T-helper 9 cell (primary cell): Measurements from ENCODE around the gene STX5.
"Not testable (repeated sequence)": the region's sequence is repeated elsewhere in the genome, so short reads cannot be mapped to it uniquely, and the experiment has no call there.

ENCODE experiments used
- DNase-seq: peaks from one replicate; pipeline ENCODE4 v3.0.0-alpha.2; 2020

Gene STX5

DNA sequence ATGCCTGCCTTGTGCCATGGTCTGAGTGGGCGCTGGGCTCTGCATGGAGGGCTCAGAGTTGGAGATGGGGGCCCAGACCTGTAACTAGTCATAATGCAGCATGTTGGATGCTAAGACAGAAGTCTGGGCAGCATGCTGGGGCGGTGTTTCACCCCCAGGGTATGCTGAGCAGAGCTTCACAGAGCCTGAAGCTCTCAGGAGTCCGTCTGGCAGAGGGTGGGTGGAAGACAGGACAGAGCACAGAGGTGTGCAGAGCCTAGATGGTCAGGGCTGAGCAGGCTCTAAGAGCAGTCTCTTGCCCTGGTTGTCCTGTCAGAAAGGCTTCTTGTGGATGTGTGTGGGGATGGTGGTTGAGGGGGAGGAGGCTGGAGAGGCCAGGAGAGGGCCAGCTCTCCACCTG lies 53.4 kb downstream of the STX5 start:
- DNase-seq: no peak

DNA sequence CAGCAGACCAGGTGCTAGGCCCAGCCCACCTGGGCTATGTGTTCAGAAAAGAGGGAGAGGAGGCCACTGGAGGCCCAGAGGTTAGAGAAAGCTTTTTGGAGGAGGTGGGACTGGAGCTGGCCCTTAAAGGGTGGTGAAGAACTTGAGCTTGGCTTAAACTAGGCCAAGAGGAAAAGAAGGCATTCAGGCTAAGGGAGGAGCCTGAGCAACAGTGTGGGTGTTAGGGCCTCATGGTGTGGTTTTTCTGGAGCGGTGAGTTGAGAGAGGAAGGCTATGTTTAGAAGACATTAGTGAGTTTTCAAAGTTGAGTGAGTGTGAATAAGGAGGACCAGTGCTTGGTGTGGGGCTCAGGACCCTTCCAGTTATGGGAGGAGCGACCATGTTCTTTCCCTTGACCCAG lies 54.5 kb downstream of the STX5 start:
- DNase-seq: no peak

DNA sequence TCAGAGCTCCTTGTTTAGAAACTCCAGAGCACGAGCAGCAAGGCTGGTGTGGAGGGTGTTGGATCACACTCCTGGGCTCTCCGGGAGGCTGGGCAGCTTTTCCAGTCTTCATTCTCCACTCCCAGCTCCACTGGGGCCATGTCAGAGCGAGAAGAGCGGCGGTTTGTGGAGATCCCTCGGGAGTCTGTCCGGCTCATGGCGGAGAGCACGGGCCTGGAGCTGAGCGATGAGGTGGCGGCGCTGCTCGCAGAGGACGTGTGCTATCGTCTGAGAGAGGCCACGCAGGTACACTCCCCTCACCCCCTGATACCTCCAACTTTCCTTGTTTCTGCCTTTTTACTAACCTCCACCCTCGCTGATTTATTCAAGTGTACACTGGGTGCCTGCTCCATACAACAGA lies 56.2 kb downstream of the STX5 start:
- DNase-seq: no peak

DNA sequence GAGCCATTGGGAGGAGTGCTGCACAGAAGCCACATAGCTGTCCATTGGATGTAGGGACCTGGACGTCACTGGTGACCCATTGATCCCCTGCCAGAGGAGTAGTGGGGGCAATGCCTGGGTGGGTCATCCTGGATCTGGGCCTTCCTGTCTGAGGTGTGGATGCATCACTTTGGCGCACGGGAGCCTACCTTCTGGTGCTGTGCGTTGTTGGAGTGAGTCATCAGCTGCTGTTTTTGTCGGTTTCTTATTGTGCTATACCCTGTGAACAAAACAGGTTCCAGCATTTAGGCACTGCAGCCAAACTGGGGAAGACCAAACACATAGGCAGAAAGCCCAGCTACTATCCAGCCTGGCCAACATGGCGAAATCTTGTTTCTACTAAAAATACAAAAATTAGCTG lies 57.4 kb downstream of the STX5 start:
- DNase-seq: no peak

DNA sequence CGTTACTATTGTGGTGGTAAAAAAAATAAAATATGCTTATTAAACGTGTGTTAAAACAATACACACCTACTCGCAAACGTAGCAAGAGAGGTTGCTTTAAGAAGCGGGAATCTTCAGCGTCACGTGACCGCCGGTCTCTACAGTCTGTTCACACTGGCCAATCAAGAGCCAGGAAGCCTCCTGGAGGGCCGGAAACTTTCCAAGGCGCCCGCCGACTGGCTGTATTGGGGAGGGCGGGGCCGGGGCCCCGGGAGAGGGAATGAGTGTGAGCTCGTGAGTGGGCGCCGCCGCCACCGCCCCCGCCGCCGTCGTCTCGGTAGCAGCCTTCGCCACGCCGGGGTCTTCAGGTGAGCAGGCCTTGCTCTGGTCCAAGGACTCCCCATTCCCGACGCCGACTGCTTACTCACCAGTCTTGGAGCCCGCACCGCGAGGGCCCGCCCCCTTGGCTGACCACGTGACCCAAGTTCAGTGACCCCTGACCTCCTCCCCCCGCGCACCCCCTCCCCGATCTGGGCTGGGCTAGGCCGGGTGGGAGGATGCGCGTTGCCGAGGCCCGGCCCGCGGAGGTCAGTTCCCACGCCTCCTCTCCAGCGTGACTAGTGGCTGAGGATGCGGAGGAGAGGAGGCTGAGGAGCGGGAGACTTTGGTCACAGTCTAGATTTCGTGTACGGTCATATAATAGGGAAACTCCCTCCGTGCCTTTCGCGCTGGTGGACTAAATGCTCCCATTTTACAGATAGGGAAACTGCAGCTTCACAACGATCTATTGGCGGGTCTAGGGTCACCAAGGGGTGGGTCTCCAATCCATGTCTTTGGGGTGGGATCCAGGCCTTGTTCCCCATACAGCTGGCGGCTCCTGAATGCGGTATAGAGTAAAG lies 60.5 kb downstream of the STX5 start, which contains the start of gene TAF6L:
TSS of gene TAF6L (plus strand) at position 253 of the 878 bp plus-strand sequence. CDS start 4,388 bp downstream, outside the sequence.
- DNase-seq: peak; percentile 86

DNA sequence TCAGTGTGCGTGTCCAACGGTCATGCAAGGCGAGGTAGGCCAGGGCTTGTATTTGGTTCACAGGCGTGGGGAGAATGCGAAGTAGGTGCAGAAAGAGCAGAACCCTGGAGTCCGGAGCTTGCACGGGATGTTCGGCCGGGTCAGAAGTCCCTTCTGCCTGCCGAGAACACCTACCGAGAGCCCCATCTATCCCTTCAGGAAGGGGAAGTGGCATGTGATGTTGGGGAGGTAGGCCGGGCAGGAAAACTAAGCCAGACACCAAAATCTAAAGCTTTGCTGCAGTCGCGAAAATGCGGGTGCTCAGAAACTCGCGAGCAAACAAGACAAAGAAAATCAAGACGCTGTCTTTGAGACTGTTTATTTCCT lies 61.1 kb downstream of the STX5 start:
- DNase-seq: no peak

DNA sequence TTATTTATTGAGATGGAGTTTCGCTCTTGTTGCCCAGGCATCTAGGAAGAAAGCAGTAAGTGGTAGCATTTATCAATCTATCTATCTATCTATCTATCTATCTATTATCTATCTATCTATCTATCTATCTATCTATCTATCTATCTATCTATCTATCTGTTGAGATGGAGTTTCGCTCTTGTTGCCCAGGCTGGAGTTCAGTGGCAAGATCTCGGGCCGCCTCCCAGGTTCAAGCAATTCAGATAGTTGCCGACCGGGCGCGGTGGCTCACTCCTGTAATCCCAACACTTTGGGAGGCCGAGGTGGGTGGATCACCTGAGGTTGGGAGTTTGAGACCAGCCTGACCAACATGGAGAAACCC lies 71.0 kb downstream of the STX5 start:
- DNase-seq: not testable (repeated sequence)

DNA sequence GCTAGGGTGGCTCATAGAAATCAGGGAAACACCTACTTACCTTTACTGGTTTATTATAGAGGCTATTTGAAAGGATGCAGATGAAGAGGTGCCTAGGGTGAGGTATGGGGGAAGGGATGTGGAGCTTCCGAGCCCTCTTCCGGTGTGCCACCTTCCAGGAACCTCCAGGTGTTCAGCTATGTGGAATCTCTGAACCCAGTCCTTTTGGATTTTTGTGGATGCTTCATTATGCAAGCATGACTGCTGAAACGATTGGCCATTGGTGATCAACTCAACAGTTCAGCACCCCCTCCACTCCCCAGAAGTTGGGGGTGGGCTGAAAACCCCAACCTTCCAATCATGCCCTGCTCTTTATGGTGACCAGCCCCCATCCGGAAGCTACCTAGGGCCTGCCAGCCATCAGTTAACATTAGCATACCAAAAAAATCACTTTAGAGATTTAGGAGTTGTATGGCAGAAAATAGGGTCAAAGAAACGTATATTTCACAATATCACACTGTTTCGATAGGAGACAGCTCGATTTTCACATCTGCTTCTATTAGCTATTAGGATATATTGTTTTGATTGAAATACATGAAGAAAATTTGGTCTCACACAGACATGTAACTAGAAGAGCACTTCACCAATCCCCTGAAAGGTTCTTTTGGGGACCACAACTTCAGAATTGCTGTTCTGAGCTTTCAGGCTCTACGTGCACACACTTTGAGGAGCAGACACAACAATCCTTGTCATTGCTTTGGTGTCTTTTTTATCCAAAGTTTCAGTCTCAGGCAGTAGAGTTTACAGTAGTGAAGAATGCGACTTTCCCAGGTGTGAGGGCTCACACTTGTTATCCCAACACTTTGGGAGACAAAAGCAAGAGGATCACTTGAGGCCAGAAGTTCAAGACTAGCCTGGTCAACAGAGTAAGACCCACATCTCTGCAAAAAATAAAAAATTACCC lies 73.7 kb downstream of the STX5 start:
- no peak for DNase-seq
